ENCODE data around the gene NECAB2. TPM values are rescaled to one million over a fixed set of nuclear protein-coding genes. Genes with fewer than 3 reads are reported as not detected.

The NECAB2 gene
- total and polyA plus RNA-seq, 2 experiments from 2014 or later: 1.2 TPM; not detected in 1

DNA sequence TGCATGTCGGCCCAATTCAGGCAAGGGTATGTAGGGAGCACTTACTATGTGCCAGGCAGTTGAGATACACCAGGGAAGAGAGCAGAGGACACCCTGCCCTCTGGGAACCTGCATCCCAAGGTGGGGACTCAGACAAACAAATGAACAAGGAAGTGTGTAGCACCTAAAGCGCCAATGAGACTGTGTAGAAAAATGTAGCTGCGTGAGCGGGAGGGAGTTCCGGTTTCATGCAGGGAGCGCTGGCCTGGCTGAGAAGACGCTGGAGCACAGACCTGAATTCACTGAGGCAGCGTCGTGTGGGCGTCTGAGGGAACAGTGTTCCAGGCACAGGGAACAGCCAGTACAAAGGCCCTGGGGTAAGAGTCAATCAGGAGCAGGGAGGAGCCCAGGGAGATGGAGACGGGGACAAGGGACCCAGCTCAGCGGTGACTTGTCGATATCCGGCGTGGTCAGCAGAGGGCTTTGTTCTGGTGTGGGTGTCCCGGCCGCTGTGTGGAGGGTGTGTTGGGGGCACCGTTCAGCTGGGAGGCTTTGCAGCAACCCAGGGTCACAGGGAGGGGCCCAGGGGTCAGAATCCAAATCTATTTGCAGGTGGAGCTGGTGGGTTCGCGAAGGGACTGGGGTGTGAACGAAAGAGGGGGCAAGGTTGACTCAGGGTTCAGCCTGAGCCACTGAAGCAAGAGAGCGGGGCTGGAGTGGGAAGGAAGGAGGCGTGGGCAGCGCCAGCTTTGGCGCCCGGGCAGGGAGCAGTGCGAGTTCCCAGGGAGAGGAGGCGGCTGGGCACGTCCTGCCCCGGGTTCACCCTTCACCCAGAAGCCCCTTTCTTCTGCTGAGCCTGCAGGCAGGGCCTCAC, 32.8 kb upstream of the NECAB2 start:
- no peaks in the 10 kb centered on the region for H3K27me3 ChIP-seq (replicated peaks; ENCODE audit: insufficient read depth)
- H3K9me2 ChIP-seq (ENCODE audit: insufficient read depth): no peaks in the 10 kb centered on the region
- WGBS, 2 experiments (ENCODE audit: low coverage in 1 of 2, low lambda C conversion rate in 2 of 2, missing lambda C conversion rate in 2 of 2): 89% methylated on average over 27 to 30 of the region's 30 CpGs
- no peaks in the 10 kb centered on the region for H3K79me2 ChIP-seq (ENCODE audit: insufficient read depth)
- no peak overlapping the region for H3K27ac ChIP-seq
- H3K4me3 ChIP-seq: no peak overlapping the region
- no peak overlapping the region for H3K9ac ChIP-seq
- H3F3A ChIP-seq (ENCODE audit: insufficient read depth): no peaks in the 10 kb centered on the region
- DNase-seq: no peak
- no peaks in the 10 kb centered on the region for H3K9me3 ChIP-seq (ENCODE audit: low read depth)
- in situ Hi-C loops (cut with MboI): no loop called here
- no peaks in the 10 kb centered on the region for H4K20me1 ChIP-seq (ENCODE audit: insufficient read depth)
- H3K4me2 ChIP-seq (ENCODE audit: unreplicated experiment): no peak overlapping the region
- H3K36me3 ChIP-seq (ENCODE audit: low read depth): no peaks in the 10 kb centered on the region
- TF ChIP-seq EZH2 (IDR thresholded peaks at IDR 0.05; ENCODE audit: insufficient read depth, poor library complexity, severe bottlenecking) (no peak), EZH2phosphoT487 (IDR thresholded peaks at IDR 0.05; ENCODE audit: insufficient read depth, low read depth) (no peak)
- no peak overlapping the region for H2AFZ ChIP-seq
- peaks cover 10% of the 10 kb centered on the region; the same call in 1 of the 2 replicates for H3K4me1 ChIP-seq (ENCODE audit: insufficient read depth)

DNA sequence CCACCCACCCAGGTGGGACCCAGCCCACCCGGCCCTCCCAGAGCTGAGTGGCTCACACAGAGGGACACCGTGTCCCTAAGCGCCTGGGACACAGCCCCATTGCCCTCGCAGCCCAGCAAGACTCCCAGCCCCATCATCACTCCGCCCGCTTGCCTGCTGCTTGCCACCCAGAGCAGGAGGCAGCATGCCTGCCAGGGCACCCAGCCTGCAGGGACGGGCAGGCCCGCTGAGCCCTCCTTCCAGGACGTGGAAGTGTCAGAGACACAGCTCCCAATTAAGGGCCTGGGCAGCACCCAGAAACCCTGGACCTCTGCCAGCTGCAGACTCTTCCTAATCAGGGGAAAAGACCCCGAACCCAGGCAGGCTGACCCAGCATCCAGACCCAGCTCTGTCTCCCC, 32.2 kb upstream of the NECAB2 start:
- Histone ChIP-seq H3K4me1 (ENCODE audit: insufficient read depth) (peaks cover 10% of the 10 kb centered on the region; the same call in 1 of the 2 replicates), H3K9me3 (ENCODE audit: low read depth) (no peaks in the 10 kb centered on the region), H2AFZ (no peak overlapping the region), H3F3A (ENCODE audit: insufficient read depth) (no peaks in the 10 kb centered on the region), H3K27me3 (replicated peaks; ENCODE audit: insufficient read depth) (no peaks in the 10 kb centered on the region), H4K20me1 (ENCODE audit: insufficient read depth) (no peaks in the 10 kb centered on the region), H3K36me3 (ENCODE audit: low read depth) (no peaks in the 10 kb centered on the region), H3K27ac (no peak overlapping the region), H3K79me2 (ENCODE audit: insufficient read depth) (no peaks in the 10 kb centered on the region), H3K9ac (no peak overlapping the region), H3K9me2 (ENCODE audit: insufficient read depth) (no peaks in the 10 kb centered on the region), H3K4me3 (no peak overlapping the region), H3K4me2 (ENCODE audit: unreplicated experiment) (no peak overlapping the region)
- no peak for DNase-seq
- TF ChIP-seq EZH2 (IDR thresholded peaks at IDR 0.05; ENCODE audit: insufficient read depth, poor library complexity, severe bottlenecking) (no peak), EZH2phosphoT487 (IDR thresholded peaks at IDR 0.05; ENCODE audit: insufficient read depth, low read depth) (no peak)
- 52 to 62% methylated on average over 9 to 10 of the region's 10 CpGs for WGBS, 2 experiments (ENCODE audit: low coverage in 1 of 2, low lambda C conversion rate in 2 of 2, missing lambda C conversion rate in 2 of 2)
- in situ Hi-C loops (cut with MboI): no loop called here

DNA sequence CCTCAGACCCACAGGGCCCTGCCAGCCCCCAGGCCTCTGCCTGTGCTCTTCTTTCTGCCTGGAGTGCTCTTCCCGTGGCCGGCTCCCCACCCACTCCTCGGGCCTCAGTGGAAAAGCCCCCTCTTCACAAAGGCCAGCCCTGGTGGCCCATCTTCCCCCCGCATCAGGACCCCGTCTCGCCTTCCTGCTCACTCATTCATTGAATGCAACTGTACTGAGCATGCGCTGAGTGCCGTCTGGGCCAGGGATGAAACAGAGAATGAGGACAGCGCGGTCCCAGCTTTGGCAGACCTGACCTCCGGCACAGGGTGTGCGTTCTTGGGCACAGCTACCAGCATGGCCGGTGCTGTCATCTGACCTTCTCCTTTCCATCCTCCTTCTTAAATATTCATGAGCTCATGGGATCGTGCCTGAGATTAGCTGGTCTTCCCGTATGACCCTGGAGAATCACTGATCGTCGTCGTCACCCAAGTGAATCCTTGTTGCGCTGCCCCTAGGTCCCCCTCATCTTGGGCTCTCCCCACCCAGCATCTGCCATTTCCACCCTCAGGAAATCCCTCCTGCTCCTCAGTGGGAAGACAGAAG, 31.4 kb upstream of the NECAB2 start:
- in situ Hi-C loops (cut with MboI): no loop called here
- Histone ChIP-seq H3F3A (ENCODE audit: insufficient read depth) (no peaks in the 10 kb centered on the region), H4K20me1 (ENCODE audit: insufficient read depth) (no peaks in the 10 kb centered on the region), H3K27ac (no peak overlapping the region), H3K27me3 (replicated peaks; ENCODE audit: insufficient read depth) (no peaks in the 10 kb centered on the region), H3K4me1 (ENCODE audit: insufficient read depth) (peaks cover 10% of the 10 kb centered on the region; the same call in 1 of the 2 replicates), H3K79me2 (ENCODE audit: insufficient read depth) (no peaks in the 10 kb centered on the region), H3K36me3 (ENCODE audit: low read depth) (no peaks in the 10 kb centered on the region), H3K4me3 (no peak overlapping the region), H2AFZ (no peak overlapping the region), H3K4me2 (ENCODE audit: unreplicated experiment) (no peak overlapping the region), H3K9me3 (ENCODE audit: low read depth) (no peaks in the 10 kb centered on the region), H3K9me2 (ENCODE audit: insufficient read depth) (no peaks in the 10 kb centered on the region), H3K9ac (no peak overlapping the region)
- TF ChIP-seq EZH2phosphoT487 (IDR thresholded peaks at IDR 0.05; ENCODE audit: insufficient read depth, low read depth): no peak
- no peak for TF ChIP-seq EZH2 (IDR thresholded peaks at IDR 0.05; ENCODE audit: insufficient read depth, poor library complexity, severe bottlenecking)
- no peak for DNase-seq
- WGBS, 2 experiments (ENCODE audit: low coverage in 1 of 2, low lambda C conversion rate in 2 of 2, missing lambda C conversion rate in 2 of 2): 81 to 84% methylated on average over 19 of the region's 19 CpGs

DNA sequence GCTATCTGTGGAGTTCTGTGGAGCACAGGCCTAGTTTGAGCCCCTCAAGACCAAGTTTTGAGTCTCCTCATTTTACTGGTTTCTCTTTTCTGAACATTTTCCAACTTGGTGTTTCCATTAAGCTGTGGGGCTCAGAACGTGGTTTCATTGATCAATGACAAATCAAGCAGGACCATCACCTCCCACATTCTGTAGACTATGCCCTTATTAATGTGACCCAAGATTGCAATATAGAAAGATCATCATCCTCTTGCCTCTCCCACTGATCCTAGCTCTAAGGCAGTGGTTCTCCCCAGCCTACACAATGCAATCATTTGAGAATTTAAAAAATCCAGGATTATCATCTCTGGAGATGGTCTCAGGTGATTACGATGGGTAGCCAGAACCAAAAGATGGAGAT, 30.8 kb upstream of the NECAB2 start:
- Histone ChIP-seq H3K9me2 (ENCODE audit: insufficient read depth) (no peaks in the 10 kb centered on the region), H3K9ac (no peak overlapping the region), H3K27me3 (replicated peaks; ENCODE audit: insufficient read depth) (no peaks in the 10 kb centered on the region), H3F3A (ENCODE audit: insufficient read depth) (no peaks in the 10 kb centered on the region), H3K4me2 (ENCODE audit: unreplicated experiment) (no peak overlapping the region), H3K27ac (no peak overlapping the region), H2AFZ (no peak overlapping the region), H4K20me1 (ENCODE audit: insufficient read depth) (no peaks in the 10 kb centered on the region), H3K36me3 (ENCODE audit: low read depth) (no peaks in the 10 kb centered on the region), H3K4me3 (no peak overlapping the region), H3K9me3 (ENCODE audit: low read depth) (no peaks in the 10 kb centered on the region), H3K4me1 (ENCODE audit: insufficient read depth) (peaks cover 10% of the 10 kb centered on the region; the same call in 1 of the 2 replicates), H3K79me2 (ENCODE audit: insufficient read depth) (no peaks in the 10 kb centered on the region)
- in situ Hi-C loops (cut with MboI): no loop called here
- no peak for TF ChIP-seq EZH2phosphoT487 (IDR thresholded peaks at IDR 0.05; ENCODE audit: insufficient read depth, low read depth)
- TF ChIP-seq EZH2 (IDR thresholded peaks at IDR 0.05; ENCODE audit: insufficient read depth, poor library complexity, severe bottlenecking): no peak
- 80 to 96% methylated on average over 2 of the region's 2 CpGs for WGBS, 2 experiments (ENCODE audit: low coverage in 1 of 2, low lambda C conversion rate in 2 of 2, missing lambda C conversion rate in 2 of 2)
- DNase-seq: no peak

Measured in GM23248 (cell line).